ENCODE results near the gene SRRM4.

DNA sequence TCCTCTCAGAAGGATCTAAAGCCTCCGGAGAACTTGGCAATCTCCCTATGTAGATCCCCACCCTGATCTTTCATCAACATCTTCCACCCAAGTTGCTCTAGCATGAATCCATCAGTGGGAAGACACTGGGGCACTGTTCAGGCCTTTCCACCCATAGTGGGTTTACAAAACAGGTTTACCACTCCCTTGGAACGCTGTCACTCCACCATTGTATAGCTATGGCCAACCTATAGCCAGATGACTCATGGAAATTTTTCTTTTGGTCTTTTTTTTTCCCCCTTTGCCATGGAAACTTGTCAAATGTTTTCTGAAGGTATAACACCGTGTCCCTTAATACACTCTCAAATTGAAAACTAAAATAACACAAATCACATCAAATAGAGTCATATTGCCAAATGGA, 186.6 kb downstream of the SRRM4 start:
- TF ChIP-seq CTCF (IDR thresholded peaks at IDR 0.05) (no peak), POLR2A (IDR thresholded peaks at IDR 0.05) (no peak), EP300 (IDR thresholded peaks at IDR 0.05) (no peak)
